Activated naive CD8-positive, alpha-beta T cell treated with anti-CD3 and anti-CD28 coated beads for 36 hours (primary cell): ENCODE measurements around the gene UGT1A8. TPM values are rescaled to one million over a fixed set of nuclear protein-coding genes. Genes with fewer than 3 reads are reported as not detected.

Experiments
- DNase-seq: peaks from one replicate; pipeline ENCODE4 v3.0.0; 2021
- H3K27ac Mint-ChIP-seq: one replicate; pipeline ENCODE4 v1.8.0; 2022; ENCODE audit warnings: mild to moderate bottlenecking, moderate library complexity, mixed read lengths
- H3K27me3 Mint-ChIP-seq: one replicate; pipeline ENCODE4 v1.8.0; 2022; ENCODE audit warnings: mild to moderate bottlenecking, mixed read lengths
- H3K36me3 Mint-ChIP-seq: one replicate; pipeline ENCODE4 v1.8.0; 2021; ENCODE audit warnings: mild to moderate bottlenecking, mixed read lengths
- H3K4me1 Mint-ChIP-seq: one replicate; pipeline ENCODE4 v1.8.0; 2021; ENCODE audit warnings: mixed read lengths
- H3K4me3 Mint-ChIP-seq: one replicate; pipeline ENCODE4 v1.8.0; 2022; ENCODE audit warnings: mild to moderate bottlenecking, moderate library complexity, mixed read lengths
- H3K9me3 Mint-ChIP-seq: one replicate; pipeline ENCODE4 v1.8.0; 2022; ENCODE audit warnings: mixed read lengths
- total RNA-seq, 2 experiments: library from RNA; stranded (reverse); gene quantifications; one replicate each; pipeline ENCODE4 v1.2.3, GENCODE V29; 2021

UGT1A8 gene
- total RNA-seq, 2 experiments from 2014 or later: not detected

DNA sequence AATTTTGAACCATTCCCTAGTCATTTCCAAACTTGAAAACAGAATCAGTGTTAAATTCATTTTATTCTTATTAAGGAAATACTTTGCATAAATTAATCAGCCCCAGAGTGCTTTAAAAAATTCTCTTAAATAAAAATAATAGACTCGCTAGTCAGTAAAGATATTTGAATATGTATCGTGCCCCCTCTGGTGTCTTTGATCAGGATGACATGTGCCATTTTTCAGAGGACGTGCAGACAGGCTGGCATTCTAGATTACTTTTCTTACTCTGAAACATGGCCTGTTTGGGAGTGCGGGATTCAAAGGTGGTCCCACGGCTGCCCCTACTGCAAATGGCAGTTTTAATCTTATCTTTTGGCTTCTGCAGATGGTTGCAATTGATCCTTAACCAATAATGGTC, 155.2 kb downstream of the UGT1A8 start:
- Mint-ChIP-seq H3K4me3 (no peak overlapping the region), H3K36me3 (no peaks in the 10 kb centered on the region), H3K9me3 (peaks cover 7% of the 10 kb centered on the region), H3K27me3 (peaks cover 26% of the 10 kb centered on the region), H3K4me1 (no peaks in the 10 kb centered on the region), H3K27ac (no peak overlapping the region)
- no peak for DNase-seq

DNA sequence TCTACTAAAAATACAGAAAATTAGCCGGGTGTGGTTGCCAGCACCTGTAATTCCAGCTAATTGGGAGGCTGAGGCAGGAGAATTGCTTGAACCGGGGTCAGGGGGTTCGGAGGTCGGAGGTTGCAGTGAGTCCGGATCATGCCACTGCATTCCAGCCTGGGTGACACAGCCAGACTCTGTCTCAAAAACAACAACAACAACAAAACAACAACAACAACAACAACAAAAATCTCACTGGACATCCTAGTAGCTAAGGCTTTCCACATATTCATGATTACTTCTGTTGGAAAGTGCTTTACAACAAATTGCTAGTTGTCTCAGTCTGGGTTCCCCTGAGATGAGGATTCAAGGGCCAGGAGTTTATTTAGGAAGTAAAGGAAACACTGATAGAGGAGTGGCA, 156.4 kb downstream of the UGT1A8 start:
- no peaks in the 10 kb centered on the region for H3K4me1 Mint-ChIP-seq
- peaks cover 19% of the 10 kb centered on the region for H3K27me3 Mint-ChIP-seq
- peaks cover 7% of the 10 kb centered on the region for H3K9me3 Mint-ChIP-seq
- no peak overlapping the region for H3K4me3 Mint-ChIP-seq
- H3K27ac Mint-ChIP-seq: no peak overlapping the region
- H3K36me3 Mint-ChIP-seq: no peaks in the 10 kb centered on the region
- DNase-seq: no peak

DNA sequence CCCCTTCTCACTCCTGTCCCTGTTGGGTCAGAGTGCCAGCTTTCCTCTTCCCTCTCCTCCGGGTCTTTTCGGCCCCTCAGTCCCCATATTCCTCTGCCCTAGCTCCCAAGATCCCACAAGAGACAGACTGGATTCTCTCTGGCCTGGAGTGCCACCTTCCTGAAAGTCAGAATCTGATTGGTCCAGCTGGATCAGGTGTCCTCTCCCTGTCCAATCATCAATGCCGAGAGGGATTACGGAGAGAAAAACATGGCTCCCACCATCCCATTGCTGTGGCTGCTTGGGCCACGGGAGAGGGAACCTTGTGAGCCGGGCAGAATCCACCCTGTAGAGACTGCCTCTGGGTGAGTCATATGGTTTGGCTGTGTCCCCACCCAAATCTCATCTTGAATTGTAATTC, 158.0 kb downstream of the UGT1A8 start:
- H3K4me1 Mint-ChIP-seq: no peaks in the 10 kb centered on the region
- H3K27ac Mint-ChIP-seq: no peak overlapping the region
- no peak overlapping the region for H3K4me3 Mint-ChIP-seq
- no peak for DNase-seq
- peaks cover 7% of the 10 kb centered on the region for H3K9me3 Mint-ChIP-seq
- H3K36me3 Mint-ChIP-seq: no peaks in the 10 kb centered on the region
- H3K27me3 Mint-ChIP-seq: peaks cover 15% of the 10 kb centered on the region

DNA sequence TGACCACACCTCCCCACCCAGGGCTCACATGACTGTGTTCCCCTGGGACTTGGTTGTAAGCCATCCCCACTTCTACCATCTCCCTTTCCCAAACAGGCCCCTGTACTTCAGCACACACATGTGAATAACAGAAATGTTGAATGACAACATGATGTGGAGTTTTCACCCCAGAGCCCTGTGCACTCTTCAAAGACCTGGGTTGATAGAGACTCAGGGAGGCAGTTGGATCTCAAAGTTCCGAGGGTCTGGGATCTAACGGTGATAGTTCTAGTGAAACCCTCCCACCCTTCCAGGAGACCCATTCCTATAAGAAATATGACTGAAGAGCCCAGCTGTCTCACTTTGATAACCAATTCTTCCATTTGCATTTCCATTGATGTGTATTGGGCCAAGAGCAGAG, 160.6 kb downstream of the UGT1A8 start, which contains the start of gene MROH2A:
Gene MROH2A, plus strand, starts transcription at position 301 of the 400 bp plus-strand sequence. CDS start 1,029 bp downstream, outside the sequence.
- no peaks in the 10 kb centered on the region for H3K4me1 Mint-ChIP-seq
- no peak for DNase-seq
- H3K27ac Mint-ChIP-seq: no peak within 1 kb of the TSS
- H3K27me3 Mint-ChIP-seq: peaks cover 13% of the 10 kb centered on the region
- H3K9me3 Mint-ChIP-seq: peaks cover 12% of the 10 kb centered on the region
- no peak within 1 kb of the TSS for H3K4me3 Mint-ChIP-seq
- H3K36me3 Mint-ChIP-seq: no peaks in the 10 kb centered on the region

DNA sequence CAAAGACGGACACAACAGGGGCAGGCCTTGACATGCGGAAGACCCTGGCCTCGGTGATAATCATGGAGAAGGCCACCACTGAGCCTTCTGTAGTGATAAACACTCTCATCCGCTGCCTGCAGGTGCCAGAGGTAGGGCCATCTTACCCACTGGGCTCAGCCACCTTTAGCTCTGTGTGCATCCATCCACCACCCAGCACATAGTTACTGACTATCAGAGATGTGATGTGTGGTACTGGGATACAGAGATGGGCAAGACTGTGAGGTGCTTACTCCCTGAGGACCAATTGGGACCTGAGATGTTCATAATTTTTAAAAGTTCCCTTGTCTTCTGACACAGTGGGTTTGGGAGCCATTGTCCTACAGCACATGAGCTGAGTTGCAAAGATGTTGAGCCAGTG, 162.3 kb downstream of the UGT1A8 start:
- no peak for DNase-seq
- H3K27me3 Mint-ChIP-seq: peaks cover 8% of the 10 kb centered on the region

DNA sequence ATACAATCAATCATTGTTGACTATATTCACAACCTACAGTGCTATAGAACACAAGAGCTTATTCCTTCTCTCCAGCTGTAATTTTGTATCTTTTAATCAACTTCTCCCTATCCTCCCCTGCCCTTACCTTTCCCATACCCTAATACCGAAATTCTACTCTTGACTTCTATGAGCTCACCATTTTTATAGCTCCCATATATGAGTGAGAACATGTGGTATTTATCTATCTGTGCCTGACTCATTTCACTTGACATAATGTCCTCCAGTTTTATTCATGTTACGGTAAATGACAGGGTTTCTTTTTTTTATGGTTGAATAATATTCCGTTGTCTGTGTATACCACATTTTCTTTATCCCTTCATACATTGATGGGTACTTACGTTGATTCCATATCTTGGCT, 163.3 kb downstream of the UGT1A8 start:
- no peaks in the 10 kb centered on the region for H3K36me3 Mint-ChIP-seq
- no peak overlapping the region for H3K4me3 Mint-ChIP-seq
- no peaks in the 10 kb centered on the region for H3K4me1 Mint-ChIP-seq
- peaks cover 10% of the 10 kb centered on the region for H3K27me3 Mint-ChIP-seq
- peaks cover 11% of the 10 kb centered on the region for H3K9me3 Mint-ChIP-seq
- H3K27ac Mint-ChIP-seq: no peak overlapping the region
- DNase-seq: no peak

More for the DNA sequence above, 162.3 kb downstream of the UGT1A8 start:
- Mint-ChIP-seq H3K9me3 (peaks cover 12% of the 10 kb centered on the region), H3K4me3 (no peak overlapping the region), H3K36me3 (no peaks in the 10 kb centered on the region), H3K4me1 (no peaks in the 10 kb centered on the region), H3K27ac (no peak overlapping the region)

DNA sequence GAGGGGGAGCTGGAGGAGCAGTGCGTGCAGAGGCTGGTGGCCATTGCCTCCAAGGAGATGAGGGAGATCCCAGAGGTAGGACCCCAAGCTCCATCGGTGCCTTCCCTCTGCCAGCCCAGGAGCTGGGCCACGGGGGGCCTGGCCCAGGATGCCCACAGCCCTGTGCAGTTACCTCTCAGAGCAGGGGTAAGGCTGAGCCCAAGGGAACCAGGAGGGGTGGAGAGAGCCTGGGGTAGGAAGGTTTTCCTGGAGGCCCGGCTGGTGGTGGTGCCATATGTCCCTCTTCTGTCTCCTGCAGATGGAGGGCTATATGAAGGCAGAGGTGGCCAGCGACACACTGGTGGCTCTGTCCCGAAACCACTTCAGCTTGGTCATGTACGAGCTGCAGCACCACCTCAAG, 172.1 kb downstream of the UGT1A8 start:
- DNase-seq: no peak
- Mint-ChIP-seq H3K4me3 (no peak overlapping the region), H3K27me3 (peaks cover 10% of the 10 kb centered on the region), H3K36me3 (no peaks in the 10 kb centered on the region), H3K9me3 (peaks cover 4% of the 10 kb centered on the region), H3K27ac (no peak overlapping the region), H3K4me1 (no peaks in the 10 kb centered on the region)

DNA sequence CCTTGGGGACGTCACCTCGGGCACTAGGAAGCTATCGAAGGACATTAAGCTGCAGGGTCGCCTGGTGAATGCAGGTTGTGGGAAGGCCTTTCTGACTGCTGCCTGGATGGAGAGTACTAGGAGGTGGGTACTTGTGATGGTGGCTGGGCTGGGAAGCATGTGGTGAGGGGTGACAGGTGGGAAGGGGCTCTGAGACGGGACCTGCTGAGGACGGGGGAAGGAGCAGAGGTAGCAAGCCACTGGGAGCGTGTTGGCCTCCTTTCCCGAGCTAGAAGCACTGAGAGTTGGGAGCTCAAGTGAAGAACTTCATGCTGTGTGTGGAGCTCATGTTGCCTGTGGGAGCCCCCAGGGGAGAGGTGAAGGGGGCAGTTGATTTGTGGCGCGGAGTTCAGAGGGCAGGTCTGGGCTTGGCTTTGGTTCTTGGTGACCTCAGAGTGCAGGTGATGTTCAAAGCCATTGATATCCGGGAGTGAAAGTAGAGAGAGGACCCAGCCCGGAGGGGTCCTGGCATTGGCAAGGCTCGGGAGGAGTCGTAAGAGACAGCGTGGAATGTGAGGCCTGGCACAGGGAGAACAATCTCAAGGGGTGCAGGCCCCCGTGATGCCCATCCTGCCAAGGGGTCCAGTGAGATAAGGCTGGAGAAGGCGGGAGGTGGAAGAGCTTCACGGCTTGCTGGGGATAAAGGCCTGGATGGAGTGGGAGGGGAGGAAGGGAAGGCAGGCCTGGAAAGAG, 173.9 kb downstream of the UGT1A8 start:
- H3K4me1 Mint-ChIP-seq: no peaks in the 10 kb centered on the region
- DNase-seq: no peak
- H3K27me3 Mint-ChIP-seq: peaks cover 2% of the 10 kb centered on the region
- peaks cover under 1% of the 10 kb centered on the region for H3K9me3 Mint-ChIP-seq
- H3K27ac Mint-ChIP-seq: no peak overlapping the region
- no peak overlapping the region for H3K4me3 Mint-ChIP-seq
- H3K36me3 Mint-ChIP-seq: no peaks in the 10 kb centered on the region

DNA sequence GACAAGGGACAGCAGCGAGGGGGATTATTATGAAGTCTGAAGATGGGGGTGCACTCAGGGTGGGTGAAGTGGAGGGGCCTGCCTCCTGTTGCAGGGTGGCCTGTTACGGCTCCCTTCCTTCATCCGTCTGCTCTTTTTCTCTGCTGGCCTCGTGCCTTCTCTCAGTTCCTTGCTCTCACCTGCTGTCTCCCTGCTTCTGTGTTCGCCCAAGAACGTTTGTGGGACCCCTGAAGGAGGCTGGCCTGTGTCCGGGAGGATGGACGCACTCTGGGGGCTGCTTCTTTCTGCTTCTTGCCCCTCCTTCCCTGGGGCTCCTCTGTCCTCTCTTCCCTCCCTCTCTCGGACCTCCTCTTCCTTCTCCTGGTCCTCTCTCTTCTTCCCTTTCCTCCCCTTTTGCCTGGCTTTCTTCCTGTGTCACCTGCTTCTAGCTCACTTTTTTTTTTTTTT, 174.5 kb downstream of the UGT1A8 start:
- Mint-ChIP-seq H3K4me1 (no peaks in the 10 kb centered on the region), H3K9me3 (no peaks in the 10 kb centered on the region), H3K27ac (no peak overlapping the region), H3K36me3 (no peaks in the 10 kb centered on the region), H3K27me3 (no peaks in the 10 kb centered on the region), H3K4me3 (no peak overlapping the region)
- DNase-seq: no peak

DNA sequence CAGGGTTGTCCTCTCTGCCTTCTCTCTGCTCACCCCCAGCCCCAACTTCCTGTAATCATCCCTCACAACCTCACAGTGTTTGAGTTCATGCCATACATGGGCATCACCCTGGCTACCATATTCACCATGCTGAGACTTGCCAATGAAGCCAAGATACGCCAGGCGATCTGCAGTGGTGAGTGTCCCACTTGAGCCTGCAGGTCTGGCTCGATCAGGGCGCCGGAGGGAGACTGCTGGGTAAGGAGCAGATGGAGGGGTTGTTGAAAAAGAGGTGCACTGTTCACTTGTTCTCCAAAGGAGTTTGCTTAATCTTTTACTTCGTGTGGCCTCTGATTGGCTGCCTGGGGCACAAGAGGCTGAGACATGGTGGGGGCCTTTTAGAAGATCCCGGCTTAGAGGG, 175.3 kb downstream of the UGT1A8 start:
- Mint-ChIP-seq H3K9me3 (no peaks in the 10 kb centered on the region), H3K27me3 (no peaks in the 10 kb centered on the region), H3K36me3 (no peaks in the 10 kb centered on the region), H3K4me1 (no peaks in the 10 kb centered on the region), H3K27ac (no peak overlapping the region), H3K4me3 (no peak overlapping the region)
- DNase-seq: no peak

DNA sequence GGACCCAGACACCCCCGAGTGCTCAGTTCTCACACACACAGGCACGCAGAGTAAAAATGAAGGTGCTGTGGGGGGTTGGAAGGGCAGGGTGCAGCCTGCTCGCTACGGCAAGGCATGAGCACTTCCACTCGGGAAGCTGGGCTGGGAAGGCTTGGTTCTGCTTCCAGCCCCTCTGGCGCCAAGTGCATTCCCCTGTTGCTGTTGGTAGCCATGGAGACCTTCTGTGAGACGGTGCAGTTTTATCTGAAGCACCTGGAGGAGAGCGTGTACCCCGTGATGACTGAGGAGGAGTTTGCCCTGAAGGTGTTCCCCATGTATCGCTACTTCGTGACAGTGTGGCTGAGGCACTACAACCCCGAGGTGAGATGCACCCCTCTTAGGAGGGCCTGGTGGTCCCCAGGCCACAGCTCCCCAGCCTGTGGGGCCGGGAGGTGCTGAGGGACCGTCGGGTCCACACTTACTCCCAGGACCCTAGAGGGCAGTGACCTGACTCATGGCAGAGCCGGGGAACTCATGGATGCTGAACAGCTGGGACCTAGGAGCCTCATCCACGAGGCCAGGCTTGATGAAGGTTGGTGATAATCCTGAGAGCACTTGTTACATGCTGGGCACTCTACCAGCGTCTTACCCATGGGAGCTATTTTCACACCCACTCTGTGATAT, 176.2 kb downstream of the UGT1A8 start:
- Mint-ChIP-seq H3K27me3 (no peaks in the 10 kb centered on the region), H3K9me3 (no peaks in the 10 kb centered on the region), H3K36me3 (no peaks in the 10 kb centered on the region), H3K27ac (no peak overlapping the region), H3K4me3 (no peak overlapping the region), H3K4me1 (no peaks in the 10 kb centered on the region)
- DNase-seq: no peak

DNA sequence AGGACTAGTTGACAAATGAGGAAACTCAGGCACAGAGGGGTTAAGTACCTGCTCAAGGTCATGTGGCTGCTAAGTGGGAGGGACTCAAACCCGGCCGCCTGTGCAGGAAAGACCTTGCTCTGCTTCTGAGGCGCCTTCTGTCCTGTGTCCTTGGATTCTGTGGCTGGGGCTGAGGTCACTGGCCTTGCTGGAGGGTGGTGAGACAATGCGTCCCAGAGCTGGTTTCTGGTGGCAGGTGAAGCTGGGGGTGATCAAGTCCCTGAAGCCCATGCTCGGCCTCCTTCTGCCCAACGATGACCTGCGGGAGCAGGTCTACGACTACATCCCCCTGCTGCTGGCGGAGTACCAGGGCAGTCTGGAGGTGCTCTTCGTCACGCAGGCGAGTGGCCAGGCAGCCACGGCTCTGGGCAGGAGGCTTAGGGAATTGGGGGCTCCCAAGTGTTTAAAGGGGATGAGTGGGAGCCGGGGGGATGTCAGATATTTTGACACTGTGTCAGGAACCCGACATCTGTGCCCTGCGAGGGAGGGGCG, 176.8 kb downstream of the UGT1A8 start:
- H3K9me3 Mint-ChIP-seq: no peaks in the 10 kb centered on the region
- H3K27me3 Mint-ChIP-seq: no peaks in the 10 kb centered on the region
- no peaks in the 10 kb centered on the region for H3K4me1 Mint-ChIP-seq
- no peak overlapping the region for H3K4me3 Mint-ChIP-seq
- no peak overlapping the region for H3K27ac Mint-ChIP-seq
- DNase-seq: no peak
- H3K36me3 Mint-ChIP-seq: no peaks in the 10 kb centered on the region

DNA sequence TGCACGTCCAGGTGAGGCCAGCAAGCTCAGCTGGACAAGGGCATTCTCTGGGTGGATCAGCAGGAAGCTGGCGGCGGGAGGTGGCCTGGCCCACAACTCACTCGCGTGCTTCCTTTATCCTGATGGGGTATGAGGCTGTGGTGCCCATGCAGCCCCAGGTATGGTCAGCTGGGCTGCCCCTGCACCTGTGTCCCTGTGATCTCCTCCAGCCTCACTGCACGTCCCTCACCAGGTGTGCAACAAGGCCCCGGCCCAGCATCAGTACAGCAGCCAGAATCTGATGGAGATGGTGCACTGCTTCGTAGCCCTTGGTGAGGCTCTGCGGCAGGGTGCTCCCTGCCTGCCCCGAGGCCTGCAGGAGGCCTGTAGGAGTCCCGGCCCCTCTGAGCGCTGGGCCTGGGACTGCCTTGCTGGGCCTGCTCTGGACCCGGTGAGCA, 178.3 kb downstream of the UGT1A8 start:
- H3K4me3 Mint-ChIP-seq: no peak overlapping the region
- H3K27ac Mint-ChIP-seq: no peak overlapping the region
- no peaks in the 10 kb centered on the region for H3K27me3 Mint-ChIP-seq
- H3K9me3 Mint-ChIP-seq: no peaks in the 10 kb centered on the region
- H3K36me3 Mint-ChIP-seq: no peaks in the 10 kb centered on the region
- no peak for DNase-seq
- H3K4me1 Mint-ChIP-seq: no peaks in the 10 kb centered on the region

DNA sequence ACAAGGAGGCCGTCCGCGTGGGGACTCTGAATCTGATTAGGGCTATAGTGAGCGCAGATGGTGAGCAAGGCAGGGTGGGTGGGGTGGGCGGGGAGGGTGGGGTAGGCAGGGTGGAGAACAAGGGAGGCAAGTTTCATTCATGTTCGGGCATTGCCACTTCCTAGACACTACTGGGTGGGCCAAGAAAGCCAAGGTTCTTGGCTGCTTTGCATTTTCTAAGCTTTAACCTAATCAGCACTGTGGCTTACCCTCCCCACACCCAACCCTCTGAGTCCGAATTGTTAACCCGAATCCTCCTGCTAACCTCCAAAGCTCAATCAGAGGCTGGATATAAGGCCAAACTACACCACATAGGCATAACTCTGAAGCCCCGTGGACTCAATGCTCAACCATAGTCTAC, 178.8 kb downstream of the UGT1A8 start:
- no peak for DNase-seq
- no peaks in the 10 kb centered on the region for H3K4me1 Mint-ChIP-seq
- no peak overlapping the region for H3K27ac Mint-ChIP-seq
- no peaks in the 10 kb centered on the region for H3K36me3 Mint-ChIP-seq
- no peaks in the 10 kb centered on the region for H3K9me3 Mint-ChIP-seq
- no peaks in the 10 kb centered on the region for H3K27me3 Mint-ChIP-seq
- no peak overlapping the region for H3K4me3 Mint-ChIP-seq

DNA sequence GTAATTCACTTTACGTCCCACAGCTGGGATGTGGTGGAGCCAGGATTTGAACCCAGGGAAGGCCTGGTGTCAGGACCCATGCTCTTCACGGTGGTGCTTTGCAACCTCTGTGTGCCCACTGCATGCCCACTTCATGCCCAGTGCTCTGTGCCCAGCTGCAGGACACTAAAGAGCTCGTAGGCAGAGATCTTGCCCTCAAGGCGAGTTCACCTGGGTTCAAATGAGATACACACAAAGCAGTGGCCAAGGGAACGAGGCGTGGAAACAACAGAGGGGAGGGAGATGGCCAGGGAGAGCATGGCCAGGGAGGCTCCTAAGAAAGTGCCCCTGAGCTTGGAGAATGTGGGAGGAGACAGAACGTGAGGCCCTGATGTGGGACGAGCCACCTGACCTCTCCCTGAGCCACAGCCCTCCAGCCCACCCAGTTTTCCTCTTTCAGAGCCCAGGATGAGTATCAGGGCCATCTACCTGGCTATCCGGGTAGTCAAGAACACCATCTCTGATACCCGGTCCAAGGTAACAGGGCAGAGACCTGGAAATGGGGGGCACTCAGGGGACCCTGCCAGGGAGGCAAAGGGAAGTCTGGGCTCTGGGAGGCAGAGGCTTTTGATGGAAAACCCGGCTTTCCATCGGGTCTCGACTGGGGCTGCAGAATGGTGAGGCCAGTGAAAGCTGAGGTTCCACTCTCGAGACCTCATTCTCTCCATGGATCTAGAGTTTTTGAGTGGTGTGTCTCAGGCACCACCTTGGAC, 181.1 kb downstream of the UGT1A8 start:
- Mint-ChIP-seq H3K27me3 (peaks cover 7% of the 10 kb centered on the region), H3K4me3 (no peak overlapping the region), H3K4me1 (no peaks in the 10 kb centered on the region), H3K36me3 (no peaks in the 10 kb centered on the region), H3K27ac (no peak overlapping the region), H3K9me3 (no peaks in the 10 kb centered on the region)
- DNase-seq: no peak
